Activated naive CD4-positive, alpha-beta T cell treated with anti-CD3 and anti-CD28 coated beads, Interleukin-2, amount 50 U/mL, for 72 hours (primary cell): ENCODE data around the gene CPHXL2. TPM values are rescaled to one million over a fixed set of nuclear protein-coding genes. Genes with fewer than 3 reads are reported as not detected.

Experiments
- ATAC-seq, 2 donors: fragments of 150-1000 bp; cut with Tn5 transposase; 2 replicates each; pipeline ENCODE4 v1.10.0; 2021; ENCODE audit warnings: mild to moderate bottlenecking in 2 of 2, moderate library complexity in 2 of 2
- DNase-seq, 2 donors: peaks; one replicate each; pipeline ENCODE4 v3.0.0; 2021 to 2022; ENCODE audit warnings: low spot score in 2 of 2
- H3K27ac Mint-ChIP-seq, 2 donors: one replicate each; pipeline ENCODE4 v1.8.0; 2022; ENCODE audit warnings: mild to moderate bottlenecking in 2 of 2, mixed read lengths in 2 of 2
- H3K36me3 Mint-ChIP-seq, 2 donors: one replicate each; pipeline ENCODE4 v1.8.0; 2022; ENCODE audit warnings: mixed read lengths in 2 of 2
- H3K9me3 Mint-ChIP-seq, 2 donors: one replicate each; pipeline ENCODE4 v1.8.0; 2022; ENCODE audit warnings: mixed read lengths in 2 of 2
- total RNA-seq, 2 donors: library from RNA; stranded (reverse); gene quantifications; one replicate each; pipeline ENCODE4 v1.2.3, GENCODE V29; 2022

CPHXL2 gene
- total RNA-seq: not detected

GRCh38 chr16:75676909-75677308 is at the start of gene CPHXL2:
Gene CPHXL2, minus strand, starts transcription at chr16:75677009. Its CDS starts 10 bp downstream, at chr16:75676999.
- ATAC-seq (no peak), DNase-seq (no peak)
- Mint-ChIP-seq H3K9me3 (no peaks in the 10 kb centered on the region), H3K36me3 (no peaks in the 10 kb centered on the region), H3K27ac (no peak within 1 kb of the TSS)

GRCh38 chr16:75726390-75726789 is 49.6 kb upstream of the CPHXL2 start, which contains the start of gene CPHXL:
Gene CPHXL, minus strand, starts transcription at chr16:75726490. Its CDS starts 48 bp downstream, at chr16:75726442.
- Mint-ChIP-seq H3K9me3 (peaks cover 9 to 10% of the 10 kb centered on the region in 2 donors), H3K36me3 (peaks cover 0 to 7% of the 10 kb centered on the region in 2 donors), H3K27ac (no peak within 1 kb of the TSS)
- DNase-seq (no peak), ATAC-seq (no peak)

- H3K9me3 Mint-ChIP-seq: peaks cover 14 to 21% of the 10 kb centered on the region in 2 donors
- ATAC-seq (no peak), DNase-seq (no peak)
- no peak overlapping the region for H3K27ac Mint-ChIP-seq
- peaks cover 0 to 7% of the 10 kb centered on the region in 2 donors for H3K36me3 Mint-ChIP-seq
Observed at GRCh38 chr16:75718452-75718851, 41.6 kb upstream of the CPHXL2 start.

DNA sequence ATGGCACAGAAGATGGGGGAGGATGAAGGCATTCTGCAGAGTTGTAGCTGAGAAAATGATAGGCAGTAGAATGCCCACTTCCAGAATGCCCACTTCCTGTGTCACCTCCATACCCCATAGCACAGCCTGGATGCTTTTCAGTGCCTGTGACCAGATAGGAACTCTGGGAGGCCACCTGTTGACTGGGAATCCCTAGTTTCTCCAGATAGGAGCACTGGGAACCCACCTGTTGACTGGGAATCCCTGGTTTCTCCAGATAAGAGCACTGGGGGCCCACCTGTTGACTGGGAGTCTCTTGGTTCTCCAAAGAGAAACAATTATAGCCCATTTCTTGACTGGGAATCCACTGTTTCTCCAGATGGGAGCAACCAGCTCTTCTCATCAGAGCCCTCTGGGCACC is 37.9 kb upstream of the CPHXL2 start:
- peaks cover 0 to 7% of the 10 kb centered on the region in 2 donors for H3K36me3 Mint-ChIP-seq
- H3K27ac Mint-ChIP-seq: no peak overlapping the region
- H3K9me3 Mint-ChIP-seq: peaks cover 0 to 10% of the 10 kb centered on the region in 2 donors
- no peak for ATAC-seq
- DNase-seq: no peak

DNA sequence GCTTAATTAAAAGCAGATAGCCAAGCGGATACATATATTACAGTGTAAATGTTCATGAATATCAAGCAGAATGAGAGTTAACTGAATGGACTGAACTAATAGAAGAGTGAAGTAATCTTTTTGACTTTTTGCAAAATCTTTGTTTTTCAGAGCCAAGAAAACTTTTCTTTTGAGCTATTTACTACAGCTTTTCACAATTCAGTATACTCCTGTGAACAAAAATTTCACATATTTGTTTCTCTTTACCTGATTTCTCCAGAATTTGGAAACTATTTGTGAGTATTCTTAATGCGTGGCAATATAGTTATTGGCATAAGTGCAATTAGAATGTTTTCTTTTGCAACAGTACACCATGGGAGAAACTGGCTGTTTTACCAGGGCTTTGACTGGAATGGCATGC is 33.5 kb upstream of the CPHXL2 start:
- Mint-ChIP-seq H3K27ac (no peak overlapping the region), H3K36me3 (peaks cover 0 to 7% of the 10 kb centered on the region in 2 donors), H3K9me3 (peaks cover 0 to 5% of the 10 kb centered on the region in 2 donors)
- no peak for ATAC-seq
- no peak for DNase-seq

GRCh38 chr16:75703306-75703705 is 26.5 kb upstream of the CPHXL2 start:
- DNase-seq (no peak), ATAC-seq (no peak)
- Mint-ChIP-seq H3K36me3 (no peaks in the 10 kb centered on the region), H3K9me3 (no peaks in the 10 kb centered on the region), H3K27ac (no peak overlapping the region)

GRCh38 chr16:75702242-75702641 is 25.4 kb upstream of the CPHXL2 start:
- DNase-seq (no peak), ATAC-seq (no peak)
- H3K36me3 Mint-ChIP-seq: no peaks in the 10 kb centered on the region
- no peaks in the 10 kb centered on the region for H3K9me3 Mint-ChIP-seq
- no peak overlapping the region for H3K27ac Mint-ChIP-seq

DNA sequence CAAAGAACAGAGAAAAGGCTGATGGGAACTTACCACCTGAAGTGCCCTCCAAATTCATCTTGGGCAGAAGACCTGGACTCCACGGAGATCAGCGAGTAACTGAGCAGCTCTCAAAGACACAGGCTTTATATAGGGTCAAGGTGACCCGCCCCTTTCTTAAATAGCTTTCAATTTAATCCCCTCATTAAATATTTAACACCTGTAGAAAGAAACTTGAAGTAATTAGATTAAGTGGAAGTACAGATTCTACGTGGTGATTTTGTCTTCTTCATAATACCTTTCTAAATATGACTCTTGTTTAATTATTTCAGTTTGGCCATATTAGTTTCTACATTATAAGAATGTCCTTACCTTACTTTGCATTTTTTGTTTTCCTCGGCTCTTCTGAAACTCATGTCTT is 24.6 kb upstream of the CPHXL2 start, which contains the start of gene DUXB:
Gene DUXB (minus strand): TSS at position 101 of the 400 bp plus-strand sequence. CDS start 43 bp downstream, at position 58.
- Mint-ChIP-seq H3K9me3 (no peaks in the 10 kb centered on the region), H3K27ac (no peak within 1 kb of the TSS), H3K36me3 (no peaks in the 10 kb centered on the region)
- ATAC-seq (no peak), DNase-seq (no peak)

- ATAC-seq (no peak), DNase-seq (no peak)
- Mint-ChIP-seq H3K27ac (no peak overlapping the region), H3K9me3 (no peaks in the 10 kb centered on the region), H3K36me3 (no peaks in the 10 kb centered on the region)
Observed at GRCh38 chr16:75697571-75697970, 20.8 kb upstream of the CPHXL2 start.

GRCh38 chr16:75695708-75696107 is 18.9 kb upstream of the CPHXL2 start:
- H3K9me3 Mint-ChIP-seq: no peaks in the 10 kb centered on the region
- no peak overlapping the region for H3K27ac Mint-ChIP-seq
- H3K36me3 Mint-ChIP-seq: no peaks in the 10 kb centered on the region
- DNase-seq (no peak), ATAC-seq (no peak)

- no peak for DNase-seq
- Mint-ChIP-seq H3K36me3 (no peaks in the 10 kb centered on the region), H3K27ac (no peak overlapping the region), H3K9me3 (no peaks in the 10 kb centered on the region)
- ATAC-seq: no peak
Observed at GRCh38 chr16:75687361-75687760, 10.6 kb upstream of the CPHXL2 start.

DNA sequence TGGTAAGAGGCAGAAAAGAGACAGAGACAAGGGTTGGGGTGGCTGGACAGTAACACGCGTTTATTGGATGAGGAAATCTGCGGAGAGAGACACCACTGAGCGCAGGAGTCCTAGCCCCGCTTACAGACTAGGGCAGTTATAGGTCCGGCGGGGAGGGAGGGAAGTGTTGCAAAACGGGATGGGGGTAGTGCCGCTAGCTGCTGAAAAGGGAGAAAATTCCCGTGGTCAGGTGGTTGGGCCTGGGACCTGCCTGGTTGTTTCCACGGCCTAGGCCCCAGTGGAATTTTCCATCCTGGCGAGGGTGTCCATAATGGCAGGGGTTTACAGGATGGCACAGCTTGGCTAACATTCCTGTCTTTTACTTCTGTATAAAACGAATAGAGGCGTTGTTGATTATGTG is 5.5 kb upstream of the CPHXL2 start:
- H3K9me3 Mint-ChIP-seq: no peaks in the 10 kb centered on the region
- no peaks in the 10 kb centered on the region for H3K36me3 Mint-ChIP-seq
- H3K27ac Mint-ChIP-seq: no peak overlapping the region
- ATAC-seq (no peak), DNase-seq (no peak)

GRCh38 chr16:75679366-75679765 is 2.6 kb upstream of the CPHXL2 start:
- Mint-ChIP-seq H3K9me3 (no peaks in the 10 kb centered on the region), H3K27ac (no peak overlapping the region), H3K36me3 (no peaks in the 10 kb centered on the region)
- no peak for ATAC-seq
- DNase-seq: no peak

GRCh38 chr16:75667503-75667902 is 9.3 kb downstream of the CPHXL2 start:
- H3K9me3 Mint-ChIP-seq: no peaks in the 10 kb centered on the region
- ATAC-seq (no peak), DNase-seq (no peak)
- H3K27ac Mint-ChIP-seq: no peak overlapping the region
- no peaks in the 10 kb centered on the region for H3K36me3 Mint-ChIP-seq

GRCh38 chr16:75660726-75661302 is 16.0 kb downstream of the CPHXL2 start:
- peaks cover 10 to 15% of the 10 kb centered on the region in 2 donors for H3K36me3 Mint-ChIP-seq
- ATAC-seq (no peak), DNase-seq (no peak)
- H3K27ac Mint-ChIP-seq: no peak overlapping the region
- no peaks in the 10 kb centered on the region for H3K9me3 Mint-ChIP-seq

GRCh38 chr16:75660321-75660720 is 16.5 kb downstream of the CPHXL2 start:
- Mint-ChIP-seq H3K27ac (peak overlapping the region in 1 of 2 donors; percentile 55), H3K36me3 (peaks cover 10 to 18% of the 10 kb centered on the region in 2 donors), H3K9me3 (no peaks in the 10 kb centered on the region)
- ATAC-seq: no peak
- no peak for DNase-seq

DNA sequence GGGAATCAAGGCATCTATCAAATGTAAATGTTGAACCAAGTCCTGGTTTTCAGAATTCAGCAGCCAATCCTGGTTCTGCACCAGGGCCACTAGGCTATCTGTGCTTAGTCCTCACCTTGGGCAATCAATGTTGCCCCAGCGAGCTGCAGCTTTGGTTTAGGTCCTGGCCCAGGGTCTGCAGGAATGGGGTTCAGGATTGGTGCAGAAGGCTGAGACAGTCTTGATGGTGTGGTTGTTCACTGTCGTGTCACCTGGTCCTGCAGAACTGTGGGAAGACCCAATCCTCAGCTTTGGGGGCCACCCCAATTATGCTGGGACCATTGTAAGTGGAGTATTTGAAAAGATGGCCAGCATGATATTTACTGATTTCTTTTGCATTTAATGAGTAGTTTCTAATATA is 18.6 kb downstream of the CPHXL2 start:
- no peak overlapping the region for H3K27ac Mint-ChIP-seq
- peaks cover 14 to 30% of the 10 kb centered on the region in 2 donors for H3K36me3 Mint-ChIP-seq
- no peaks in the 10 kb centered on the region for H3K9me3 Mint-ChIP-seq
- DNase-seq (no peak), ATAC-seq (no peak)

DNA sequence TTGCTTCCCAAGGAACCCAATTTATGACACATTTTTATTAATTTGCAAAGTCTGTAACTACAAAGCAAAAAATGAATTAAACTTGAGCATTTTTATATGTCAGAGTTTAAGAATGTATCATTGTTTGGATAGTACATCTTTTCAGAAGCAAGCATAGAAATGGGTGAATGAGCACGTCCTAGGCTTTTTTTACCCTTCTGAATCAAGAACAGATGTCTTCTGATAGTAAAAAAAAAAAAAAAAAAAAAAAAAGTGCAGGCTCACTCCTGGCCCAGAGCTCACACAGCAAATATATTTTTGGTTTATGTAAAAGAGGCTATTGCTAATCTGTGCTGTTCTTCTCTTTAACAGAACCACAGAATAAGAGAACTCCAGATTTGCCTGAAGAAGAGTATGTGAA is 22.9 kb downstream of the CPHXL2 start:
- ATAC-seq (no peak), DNase-seq (no peak)
- H3K36me3 Mint-ChIP-seq: peaks cover 20 to 48% of the 10 kb centered on the region in 2 donors
- H3K9me3 Mint-ChIP-seq: no peaks in the 10 kb centered on the region
- peak overlapping the region; percentile 76 to 98 for H3K27ac Mint-ChIP-seq
